Body of pancreas (tissue), 4 donors: ENCODE measurements around the gene DHODH.

Experiments
- POLR2A ChIP-seq, 3 donors: fragments of 450-650 bp; IDR thresholded peaks; one replicate each; pipeline ENCODE4 v1.6.1; 2016; ENCODE audit warnings: antibody characterized with exemption in 3 of 3, mild to moderate bottlenecking in 2 of 3
- TF ChIP-seq, protein P1 (sequence below), 7 experiments: fragments of 450-650 bp in 4 of 7; fragments of 200-600 bp in 3 of 7; sonication (generic) in 3 of 7; IDR thresholded peaks; one replicate each; pipeline ENCODE4 v1.5.1; 2016 to 2019; ENCODE audit warnings: antibody characterized with exemption in 7 of 7

DNA sequence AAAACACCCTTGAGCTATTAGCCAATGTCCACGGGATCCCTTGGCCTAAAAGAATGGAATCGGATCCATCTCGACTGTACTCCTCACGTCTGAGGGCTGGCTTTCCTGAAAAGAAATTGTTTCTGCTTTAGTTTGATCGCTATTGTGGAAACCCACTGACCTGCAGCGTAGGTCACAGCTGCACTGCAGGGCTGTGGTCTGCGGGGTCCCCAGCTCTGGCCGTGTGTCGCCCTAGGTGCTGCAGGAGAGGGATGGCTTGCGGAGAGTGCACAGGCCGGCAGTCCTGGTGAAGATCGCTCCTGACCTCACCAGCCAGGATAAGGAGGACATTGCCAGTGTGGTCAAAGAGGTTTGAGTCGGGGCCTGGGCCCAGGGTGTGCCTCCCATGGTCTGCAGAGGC lies 13.6 kb downstream of the DHODH start:
- no peak for TF ChIP-seq POLR2A (IDR thresholded peaks at IDR 0.05)
- TF ChIP-seq, protein P1, sequence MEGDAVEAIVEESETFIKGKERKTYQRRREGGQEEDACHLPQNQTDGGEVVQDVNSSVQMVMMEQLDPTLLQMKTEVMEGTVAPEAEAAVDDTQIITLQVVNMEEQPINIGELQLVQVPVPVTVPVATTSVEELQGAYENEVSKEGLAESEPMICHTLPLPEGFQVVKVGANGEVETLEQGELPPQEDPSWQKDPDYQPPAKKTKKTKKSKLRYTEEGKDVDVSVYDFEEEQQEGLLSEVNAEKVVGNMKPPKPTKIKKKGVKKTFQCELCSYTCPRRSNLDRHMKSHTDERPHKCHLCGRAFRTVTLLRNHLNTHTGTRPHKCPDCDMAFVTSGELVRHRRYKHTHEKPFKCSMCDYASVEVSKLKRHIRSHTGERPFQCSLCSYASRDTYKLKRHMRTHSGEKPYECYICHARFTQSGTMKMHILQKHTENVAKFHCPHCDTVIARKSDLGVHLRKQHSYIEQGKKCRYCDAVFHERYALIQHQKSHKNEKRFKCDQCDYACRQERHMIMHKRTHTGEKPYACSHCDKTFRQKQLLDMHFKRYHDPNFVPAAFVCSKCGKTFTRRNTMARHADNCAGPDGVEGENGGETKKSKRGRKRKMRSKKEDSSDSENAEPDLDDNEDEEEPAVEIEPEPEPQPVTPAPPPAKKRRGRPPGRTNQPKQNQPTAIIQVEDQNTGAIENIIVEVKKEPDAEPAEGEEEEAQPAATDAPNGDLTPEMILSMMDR (IDR thresholded peaks at IDR 0.05): no peak
